ENCODE results near the gene KRTAP4-4.
"Not testable (repeated sequence)": the region's sequence is repeated elsewhere in the genome, so short reads cannot be mapped to it uniquely, and the experiment has no call there.

DNA sequence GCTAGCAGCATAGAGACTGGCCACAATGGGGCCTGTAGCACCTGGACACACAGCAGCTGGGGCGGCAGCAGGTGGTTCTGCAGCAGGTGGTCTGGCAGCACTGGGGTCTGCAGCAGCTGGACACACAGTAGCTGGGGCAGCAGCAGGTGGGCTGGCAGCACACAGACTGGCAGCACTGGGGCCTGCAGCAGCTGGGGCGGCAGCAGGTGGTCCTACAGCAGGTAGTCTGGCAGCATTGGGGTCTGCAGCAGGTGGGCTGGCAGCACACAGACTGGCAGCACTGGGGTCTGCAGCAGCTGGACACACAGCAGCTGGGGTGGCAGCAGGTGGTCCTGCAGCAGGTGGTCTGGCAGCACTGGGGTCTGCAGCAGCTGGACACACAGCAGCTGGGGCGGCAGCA, 358 bp downstream of the KRTAP4-4 start:
- TF ChIP-seq, protein P1, sequence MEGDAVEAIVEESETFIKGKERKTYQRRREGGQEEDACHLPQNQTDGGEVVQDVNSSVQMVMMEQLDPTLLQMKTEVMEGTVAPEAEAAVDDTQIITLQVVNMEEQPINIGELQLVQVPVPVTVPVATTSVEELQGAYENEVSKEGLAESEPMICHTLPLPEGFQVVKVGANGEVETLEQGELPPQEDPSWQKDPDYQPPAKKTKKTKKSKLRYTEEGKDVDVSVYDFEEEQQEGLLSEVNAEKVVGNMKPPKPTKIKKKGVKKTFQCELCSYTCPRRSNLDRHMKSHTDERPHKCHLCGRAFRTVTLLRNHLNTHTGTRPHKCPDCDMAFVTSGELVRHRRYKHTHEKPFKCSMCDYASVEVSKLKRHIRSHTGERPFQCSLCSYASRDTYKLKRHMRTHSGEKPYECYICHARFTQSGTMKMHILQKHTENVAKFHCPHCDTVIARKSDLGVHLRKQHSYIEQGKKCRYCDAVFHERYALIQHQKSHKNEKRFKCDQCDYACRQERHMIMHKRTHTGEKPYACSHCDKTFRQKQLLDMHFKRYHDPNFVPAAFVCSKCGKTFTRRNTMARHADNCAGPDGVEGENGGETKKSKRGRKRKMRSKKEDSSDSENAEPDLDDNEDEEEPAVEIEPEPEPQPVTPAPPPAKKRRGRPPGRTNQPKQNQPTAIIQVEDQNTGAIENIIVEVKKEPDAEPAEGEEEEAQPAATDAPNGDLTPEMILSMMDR (IDR thresholded peaks at IDR 0.05) = not testable (repeated sequence)
- TF ChIP-seq ZFX (IDR thresholded peaks at IDR 0.05; ENCODE audit: borderline replicate concordance) = not testable (repeated sequence)

All from 22Rv1 (cell line).